ENCODE results near the gene RTTN. TPM values are rescaled to one million over a fixed set of nuclear protein-coding genes. Genes with fewer than 3 reads are reported as not detected.
"Not testable (repeated sequence)": the region's sequence is repeated elsewhere in the genome, so short reads cannot be mapped to it uniquely, and the experiment has no call there.

The RTTN gene, protein sequence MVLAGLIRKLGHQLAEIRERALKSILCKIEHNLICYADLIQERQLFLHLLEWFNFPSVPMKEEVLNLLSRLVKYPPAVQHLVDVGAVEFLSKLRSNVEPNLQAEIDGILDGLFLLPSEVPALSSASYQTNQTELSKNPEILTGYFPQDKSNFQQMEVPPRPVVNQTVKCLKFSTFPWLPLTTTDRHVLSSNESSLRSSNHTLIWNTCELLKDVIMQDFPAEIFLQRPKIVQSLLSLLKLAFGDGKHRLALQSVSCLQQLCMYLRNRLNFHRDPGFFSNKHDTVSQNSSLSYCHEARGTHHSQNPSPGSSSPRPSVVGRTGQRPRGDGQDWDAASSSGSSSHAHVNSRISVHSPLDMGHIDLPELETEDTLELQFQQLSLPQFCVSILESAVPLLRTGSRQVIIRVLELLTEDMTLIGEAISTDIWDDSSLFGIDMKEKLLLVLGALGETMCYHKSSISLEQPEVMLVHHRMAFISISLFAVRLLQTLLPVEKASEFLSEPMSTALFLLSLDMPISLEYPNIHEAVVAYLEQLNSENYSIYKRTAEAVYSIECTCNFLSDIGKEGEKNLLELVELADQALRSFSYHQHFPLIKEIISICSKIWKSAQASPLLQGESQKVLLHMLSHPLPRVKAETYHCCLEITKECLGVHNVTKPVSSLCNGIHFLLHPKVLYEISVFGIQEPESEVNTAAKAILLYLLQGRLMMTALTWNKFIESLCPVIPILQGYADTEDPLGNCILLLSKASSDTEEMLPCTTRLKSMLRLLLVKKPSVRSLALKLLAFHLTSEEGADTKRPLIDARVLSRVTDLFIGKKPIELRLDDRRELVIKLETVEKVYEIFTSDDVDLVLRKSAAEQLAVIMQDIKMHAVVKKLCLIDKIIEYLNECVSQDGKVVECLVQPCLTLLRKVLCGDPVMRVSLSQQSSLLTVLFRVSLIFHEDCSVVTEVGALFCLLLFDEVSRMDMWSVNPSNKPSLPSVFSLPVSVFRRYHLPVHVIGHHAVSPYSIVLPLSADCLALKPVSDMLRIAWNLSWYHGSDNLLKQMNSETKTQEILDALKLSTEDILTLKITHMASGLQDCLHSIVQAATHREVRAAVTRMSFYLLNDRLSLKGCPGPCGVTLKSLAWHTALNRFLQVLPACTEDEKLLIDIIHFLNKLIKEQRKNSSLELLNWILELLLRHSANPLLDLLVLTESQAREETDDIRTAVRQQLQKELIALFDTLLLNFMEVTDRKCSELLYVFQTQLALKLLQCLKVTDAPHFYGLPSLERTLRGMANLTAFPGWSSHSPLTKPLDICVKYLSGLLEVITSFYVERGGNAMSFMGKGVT (N-terminal part only)
- 10 to 100 TPM; 15.3 to 27.1 (median 23.7) TPM for polyA plus RNA-seq (ENCODE audit: insufficient read depth in 1 of 5, insufficient read length in 5 of 5, low replicate concordance in 1 of 5)
- long read RNA-seq, donor 1 = 0 reads
- long read RNA-seq, donor 2 = 0 reads
- long read RNA-seq, donor 3 = 0 reads
- long read RNA-seq, donor 4 = 0 reads
- long read RNA-seq, donor 5, partial matches to known transcripts = 0 of 1 reads
- long read RNA-seq, donor 5, other reads (novel, unspliced or antisense) = 0 of 1 reads
- long read RNA-seq, donor 6 = 0 reads
- long read RNA-seq, donor 7 = 0 reads
- long read RNA-seq, donor 8 = 0 reads

DNA sequence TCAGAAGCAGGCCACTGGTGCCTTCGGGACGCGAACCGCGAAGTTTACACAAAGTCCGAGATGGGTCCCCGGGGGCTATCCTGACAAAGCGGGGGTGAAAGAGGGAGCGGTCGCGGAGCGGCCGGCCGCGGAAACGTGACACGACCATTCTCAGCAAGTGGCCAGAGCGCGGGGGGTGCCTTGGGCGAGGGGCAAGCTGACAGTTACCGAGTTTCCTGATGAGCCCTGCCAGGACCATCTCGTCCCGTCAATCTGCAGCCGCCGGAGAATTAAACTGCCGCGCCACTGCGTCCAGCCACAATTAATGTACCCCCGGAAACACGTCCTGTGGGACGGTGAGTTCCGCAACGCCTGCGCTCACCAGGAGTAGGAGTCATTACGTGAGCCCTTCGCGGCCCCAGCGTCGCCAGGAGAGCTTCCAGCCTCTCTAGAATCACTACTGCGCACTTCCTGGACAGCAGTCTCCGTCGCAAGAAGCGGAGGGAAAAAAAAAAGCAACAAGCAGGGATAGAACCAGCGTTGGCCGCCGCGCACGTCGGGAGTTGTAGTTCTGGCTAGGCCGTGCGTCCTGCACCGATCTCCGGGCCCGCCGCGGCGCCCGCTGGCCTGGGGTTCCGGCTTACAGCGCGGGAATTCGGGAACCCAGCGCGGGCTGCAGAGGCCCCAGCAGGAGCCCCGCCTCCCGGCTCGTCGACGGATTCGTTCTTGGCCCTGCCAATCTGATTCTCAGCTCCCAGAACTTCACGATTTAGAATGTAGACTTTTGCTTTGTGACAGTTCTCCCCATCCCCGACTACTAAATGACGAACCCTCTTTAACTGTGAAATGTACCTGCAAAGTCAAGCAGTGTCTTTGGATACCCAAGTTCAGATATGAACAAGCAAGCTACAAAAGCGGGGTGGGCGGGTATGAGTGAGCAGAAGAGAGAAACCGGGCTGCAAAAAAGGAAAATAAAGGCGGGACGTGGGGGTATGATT lies at the start of gene RTTN:
Gene RTTN (minus strand): TSS at position 267 of the 977 bp plus-strand sequence. CDS start 29 bp downstream, at position 238.
- peak; percentile 95 for DNase-seq

DNA sequence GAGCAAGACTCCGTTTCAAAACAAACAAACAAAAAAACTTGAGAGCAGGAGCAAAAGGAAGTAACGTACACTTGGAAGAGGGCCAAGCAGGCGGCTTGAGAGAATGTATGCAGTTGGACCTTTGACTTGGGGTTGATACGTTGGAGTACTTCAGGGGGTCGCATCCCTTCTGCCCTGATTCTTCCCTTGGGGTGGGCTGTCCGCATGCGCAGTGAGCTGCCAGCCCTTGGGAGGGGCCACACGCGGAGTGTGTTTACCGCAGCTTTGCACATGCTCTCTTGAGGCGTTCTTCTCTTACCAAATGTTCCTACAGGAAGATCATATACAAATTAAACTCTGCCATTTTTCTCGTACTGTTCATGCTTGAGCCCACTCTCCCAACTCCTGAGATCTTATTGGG lies 45.3 kb upstream of the RTTN start:
- DNase-seq = no peak

DNA sequence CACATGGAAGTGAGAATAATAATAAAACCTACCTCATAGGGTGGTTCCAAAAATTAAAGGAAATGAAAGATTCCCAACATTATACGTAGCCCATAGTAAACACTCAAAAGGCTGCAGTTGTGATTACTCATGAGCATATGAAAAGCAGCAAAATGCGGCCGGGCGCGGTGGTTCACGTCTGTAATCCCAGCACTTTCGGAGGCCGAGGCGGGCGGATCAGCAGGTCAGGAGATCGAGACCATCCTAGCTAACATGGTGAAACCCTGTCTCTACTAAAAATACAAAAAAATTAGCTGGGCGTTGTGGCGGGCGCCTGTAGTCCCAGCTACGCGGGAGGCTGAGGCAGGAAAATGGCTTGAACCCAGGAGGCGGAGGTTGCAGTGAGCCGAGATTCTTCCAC lies 44.4 kb upstream of the RTTN start:
- not testable (repeated sequence) for DNase-seq

DNA sequence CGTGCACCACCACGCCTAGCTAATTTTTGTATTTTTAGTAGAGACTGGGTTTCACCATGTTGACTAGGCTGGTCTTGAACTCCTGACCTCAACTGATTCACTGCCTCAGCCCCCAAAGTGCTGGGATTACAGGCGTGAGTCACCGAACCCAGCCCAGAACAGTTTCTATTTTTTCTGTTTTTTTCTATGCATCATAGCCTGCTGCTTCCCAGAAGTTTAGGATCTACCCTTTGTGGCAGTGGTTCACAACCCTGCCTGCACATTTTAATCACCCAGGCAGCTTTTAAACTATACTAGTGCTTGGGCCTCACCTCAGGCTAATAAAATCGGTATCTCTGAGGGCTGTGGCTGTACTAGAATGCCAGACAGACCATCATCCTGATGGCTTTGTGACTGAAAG lies 43.6 kb upstream of the RTTN start:
- DNase-seq = no peak

DNA sequence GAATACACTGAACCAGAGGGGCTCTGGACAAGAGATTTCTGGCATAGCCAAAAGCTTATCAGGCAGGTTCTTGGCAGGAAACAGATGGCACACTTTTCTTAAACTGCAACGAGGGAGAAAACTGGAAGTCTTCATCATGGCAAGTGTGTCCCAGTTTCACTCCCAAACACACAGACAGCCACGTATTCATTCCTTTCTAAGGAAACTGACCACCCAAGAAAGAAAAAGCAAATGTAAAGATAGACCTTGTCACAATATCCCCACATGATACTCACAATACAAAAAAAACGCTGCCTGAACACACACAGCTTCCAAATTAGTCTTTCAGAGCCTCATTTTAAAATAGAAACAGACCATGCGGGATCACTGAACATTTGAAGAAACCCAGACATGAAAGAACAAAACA lies 40.6 kb upstream of the RTTN start:
- DNase-seq = no peak

DNA sequence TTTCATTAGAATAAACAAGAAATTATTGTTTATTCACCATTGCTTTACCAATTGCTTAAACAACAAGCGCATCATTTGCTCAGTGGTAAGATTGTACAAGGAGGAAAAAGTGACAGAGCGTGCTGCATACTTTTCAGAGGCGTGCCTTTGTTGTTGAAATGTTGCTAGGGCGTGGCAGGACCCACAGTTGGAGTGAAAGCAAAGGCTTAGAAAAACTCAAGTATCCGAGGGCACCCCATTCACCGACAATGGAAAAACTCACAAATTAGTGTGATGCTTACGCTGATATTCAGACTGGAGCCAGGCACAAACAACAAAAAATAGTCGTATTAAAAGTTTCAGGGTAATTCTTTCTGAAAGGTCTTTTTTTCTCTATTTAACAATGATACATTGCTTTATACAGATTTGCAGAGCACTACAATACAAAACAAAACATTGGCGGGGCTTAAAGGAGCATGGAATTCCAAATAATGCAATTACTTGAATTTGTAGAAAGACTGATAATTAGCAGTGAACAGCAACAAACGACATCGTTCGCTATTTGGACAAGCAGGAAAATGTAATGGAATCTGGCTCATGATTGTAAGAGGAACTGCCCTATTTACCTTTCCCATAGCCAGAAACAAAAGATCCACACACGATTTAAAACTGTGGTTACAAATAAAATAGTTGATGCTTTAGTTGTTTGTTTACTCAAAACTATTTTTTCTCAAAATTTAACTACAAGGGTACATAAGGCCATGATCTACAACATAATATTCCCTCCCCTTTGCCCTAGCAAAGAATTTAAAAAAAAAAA lies 37.8 kb upstream of the RTTN start:
- DNase-seq = no peak

DNA sequence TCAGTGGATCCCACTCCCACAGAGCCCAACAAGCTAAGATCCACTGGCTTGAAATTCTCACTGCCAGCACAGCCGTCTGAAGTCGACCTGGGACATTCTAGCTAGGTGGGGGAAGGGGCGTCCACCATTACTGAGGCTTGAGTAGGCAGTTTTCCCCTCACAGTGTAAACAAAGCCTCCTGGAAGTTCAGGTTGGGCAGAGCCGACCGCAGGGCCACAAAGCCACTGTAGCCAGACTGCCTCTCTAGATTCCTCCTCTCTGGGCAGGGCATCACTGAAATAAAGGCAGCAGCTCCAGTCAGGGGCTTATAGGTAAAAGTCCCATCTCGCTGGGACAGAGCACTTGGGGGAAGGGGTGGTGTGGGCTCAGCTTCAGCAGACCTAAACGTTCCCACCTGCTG lies 31.4 kb upstream of the RTTN start:
- not testable (repeated sequence) for DNase-seq

DNA sequence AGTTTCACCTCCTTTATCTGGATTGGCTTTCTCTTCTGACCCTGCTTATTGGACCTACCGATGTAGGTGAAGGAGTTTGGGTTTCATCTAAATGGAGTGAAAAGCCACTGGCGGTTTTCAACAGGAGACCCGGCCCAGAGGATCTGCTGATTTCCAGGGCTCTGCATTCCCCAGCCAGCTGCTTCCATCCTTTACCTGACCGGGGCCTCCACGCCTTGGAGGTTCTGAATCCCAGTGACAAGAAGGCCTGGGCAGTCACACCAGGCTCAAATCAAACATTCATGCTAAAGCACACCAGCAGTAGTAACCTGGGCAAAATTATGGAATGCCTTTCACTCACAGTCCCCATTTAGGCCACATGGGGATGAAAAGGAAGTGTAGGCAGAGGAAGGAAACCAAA lies 30.0 kb upstream of the RTTN start:
- no peak for DNase-seq

DNA sequence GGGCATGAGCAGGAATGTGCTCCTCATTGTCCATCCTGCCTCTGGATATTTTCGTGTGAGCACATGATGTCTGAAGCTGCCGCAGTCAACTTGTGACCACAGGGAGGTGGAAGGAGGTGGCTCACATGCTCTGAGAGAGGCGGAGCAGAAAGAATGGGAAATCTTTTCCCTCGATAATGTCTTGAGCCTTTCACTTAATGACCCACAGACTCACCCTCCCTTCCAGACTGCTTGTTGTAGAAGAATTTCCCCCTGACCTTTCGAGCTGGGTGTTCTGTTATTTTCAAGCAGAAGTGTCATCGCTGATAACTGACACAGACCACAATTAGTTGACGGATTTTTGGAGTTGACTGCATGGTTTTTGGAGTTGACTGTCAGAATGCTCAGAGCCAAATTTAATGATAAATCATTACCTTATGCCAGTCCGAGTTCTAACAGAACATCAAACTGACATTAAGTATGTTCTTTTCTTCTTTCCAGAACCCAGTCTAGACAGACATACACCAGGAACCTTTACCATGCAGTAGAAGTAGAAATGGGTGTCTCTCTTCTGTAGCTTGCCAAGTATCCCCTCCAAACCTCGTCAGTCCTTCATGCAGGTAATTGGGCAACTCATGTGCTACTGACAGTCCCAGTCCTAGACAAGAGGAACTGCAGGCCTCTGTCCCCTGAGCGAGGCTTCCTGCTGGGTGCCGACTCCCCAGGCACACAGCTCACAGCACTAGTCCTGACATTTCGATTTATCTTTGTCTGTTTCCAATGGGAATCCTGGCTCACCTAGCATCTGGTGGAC lies 29.4 kb upstream of the RTTN start:
- no peak for DNase-seq

DNA sequence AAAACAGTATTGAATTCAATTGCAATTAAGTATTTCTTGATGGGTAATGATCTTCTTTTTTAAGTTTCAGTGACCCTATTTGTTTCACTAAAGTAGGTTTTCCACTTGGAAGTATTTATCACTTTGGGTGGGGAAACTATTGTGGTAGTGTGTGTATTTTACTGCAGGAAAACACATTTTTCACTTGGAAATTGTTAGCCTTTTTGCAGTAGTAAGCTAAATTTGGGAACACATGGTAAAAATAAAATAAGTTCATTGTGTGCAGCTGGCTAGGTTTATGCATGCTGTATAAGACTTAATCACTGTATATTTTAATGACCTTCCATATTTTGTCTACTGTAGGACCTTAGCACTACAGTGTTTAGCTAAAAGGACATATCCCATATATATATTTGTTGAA lies 28.5 kb upstream of the RTTN start:
- no peak for DNase-seq

DNA sequence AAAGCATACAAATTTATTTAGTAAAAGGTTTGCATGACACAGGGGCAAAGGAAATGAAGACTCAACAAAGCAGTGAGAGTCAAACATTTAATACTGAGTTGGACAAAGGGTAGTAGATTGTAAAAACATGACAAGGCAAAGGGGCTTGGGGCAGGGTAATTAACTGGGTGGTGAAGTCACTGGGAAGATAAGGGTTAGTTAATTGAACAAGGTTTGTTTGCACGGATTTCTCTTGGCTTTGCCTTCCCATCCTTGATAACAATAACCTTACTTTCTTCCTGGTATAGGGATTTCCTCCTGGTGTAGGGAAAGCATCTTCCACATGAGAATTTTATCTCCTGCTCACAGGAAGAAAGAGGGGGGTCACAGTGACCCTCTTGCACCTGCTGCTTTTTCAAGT lies 26.8 kb upstream of the RTTN start:
- no peak for DNase-seq

DNA sequence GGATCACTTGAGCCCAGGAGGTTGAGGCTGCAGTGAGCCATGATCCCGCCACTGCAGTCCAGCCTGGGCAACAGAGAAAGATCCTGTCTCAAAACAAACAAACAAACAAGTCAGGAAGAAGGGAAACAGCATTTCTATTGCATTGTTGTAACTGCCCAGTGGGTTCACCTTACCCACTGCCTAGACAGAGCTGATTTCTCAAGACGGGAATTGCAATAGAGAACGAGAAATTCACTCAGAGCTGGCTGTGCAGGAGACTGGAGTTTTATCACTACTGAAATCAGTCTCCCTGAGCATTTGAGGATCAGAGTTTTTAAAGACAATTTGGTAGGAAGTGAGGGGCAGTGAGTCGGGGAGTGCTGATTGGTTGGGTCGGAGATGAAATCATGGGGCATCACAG lies 24.2 kb upstream of the RTTN start:
- no peak for DNase-seq

DNA sequence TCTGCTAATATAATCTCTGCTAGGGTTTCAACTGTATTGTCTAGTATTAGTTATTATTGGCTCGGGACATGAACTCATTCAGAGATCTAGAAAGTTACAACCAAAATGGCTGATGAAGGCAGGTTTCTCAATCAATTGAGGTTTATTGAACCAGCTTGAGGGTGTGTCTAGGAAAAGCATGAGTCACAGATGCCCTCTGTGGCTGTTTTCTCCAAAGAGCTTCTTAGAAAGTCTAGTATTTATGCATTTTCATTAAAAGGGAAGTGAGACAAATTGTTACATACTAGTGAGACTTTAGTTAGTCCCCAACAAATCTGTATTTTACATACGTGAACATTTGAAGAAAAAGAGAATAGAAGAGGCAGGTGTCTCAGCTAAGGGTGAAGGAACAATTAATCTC lies 23.0 kb upstream of the RTTN start:
- no peak for DNase-seq

DNA sequence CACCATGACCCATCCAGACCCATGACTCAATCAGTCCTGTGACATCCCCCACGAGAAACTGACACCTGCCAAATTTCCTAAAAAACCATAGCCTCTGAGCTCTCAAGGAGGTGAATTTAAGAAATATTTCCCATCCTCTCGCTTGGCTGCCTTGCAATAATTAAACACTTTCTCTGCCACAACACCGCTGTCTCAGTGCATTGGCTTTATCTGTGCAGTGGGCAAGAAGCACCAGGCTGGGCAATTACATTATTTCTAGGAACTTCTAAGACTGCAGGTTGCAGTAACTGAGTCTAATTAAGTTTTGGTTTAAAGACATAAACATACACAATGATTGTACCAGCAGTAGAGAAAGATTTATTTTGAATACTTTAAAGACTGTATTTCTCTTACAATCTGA lies 22.0 kb upstream of the RTTN start:
- no peak for DNase-seq

DNA sequence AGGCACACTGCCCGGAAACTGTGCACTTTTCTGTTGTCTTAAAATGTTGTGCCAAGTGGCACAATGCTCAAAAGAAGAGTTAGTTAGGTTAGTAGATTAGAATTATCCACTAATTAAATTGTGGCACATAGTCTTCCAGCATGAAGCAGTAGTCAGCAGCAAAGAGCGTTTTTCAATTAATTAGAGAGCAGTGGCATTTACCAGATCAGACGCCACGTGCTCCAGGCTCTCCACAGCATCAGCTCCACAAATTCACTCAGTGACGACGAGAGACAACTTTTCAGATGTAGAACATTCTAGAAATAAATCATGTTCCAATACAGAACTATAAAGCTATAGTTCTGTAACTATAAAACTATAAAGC lies 16.4 kb upstream of the RTTN start:
- DNase-seq = no peak

DNA sequence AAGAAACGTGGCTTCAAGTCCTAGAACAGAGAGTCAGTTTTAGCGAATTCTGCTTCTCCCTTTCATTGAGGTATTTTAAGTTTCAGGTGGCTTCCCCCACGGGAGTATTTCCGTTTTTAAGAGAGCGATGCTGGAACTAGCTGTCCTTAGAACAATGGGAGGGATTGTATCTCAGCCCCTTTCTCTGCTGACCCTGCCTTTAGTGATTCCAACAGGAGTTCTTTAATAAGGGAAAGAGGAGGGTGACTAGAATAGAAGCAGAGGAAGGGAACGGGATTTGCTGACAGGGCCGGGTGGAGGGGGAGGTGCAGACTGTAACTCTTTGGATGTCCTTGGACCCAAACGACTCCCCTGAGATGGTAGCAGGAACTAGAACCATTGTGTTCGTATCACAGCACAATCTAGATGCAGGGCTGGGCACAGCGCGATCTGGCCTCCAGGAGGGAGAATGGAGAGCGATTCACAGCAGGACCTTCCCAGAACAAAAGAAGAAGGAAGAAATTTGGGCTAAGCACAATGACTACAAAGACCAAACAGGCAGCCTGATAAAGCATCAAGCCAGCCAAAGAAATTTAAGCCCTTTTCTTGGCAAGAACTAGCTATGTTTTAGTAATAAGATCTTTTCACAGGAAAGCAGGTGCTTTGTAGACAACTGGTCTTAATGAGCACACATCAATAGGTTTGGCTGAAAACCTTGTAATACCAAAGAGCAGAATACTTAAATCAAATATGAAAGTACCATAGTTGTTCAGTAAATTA lies 15.8 kb upstream of the RTTN start:
- no peak for DNase-seq

DNA sequence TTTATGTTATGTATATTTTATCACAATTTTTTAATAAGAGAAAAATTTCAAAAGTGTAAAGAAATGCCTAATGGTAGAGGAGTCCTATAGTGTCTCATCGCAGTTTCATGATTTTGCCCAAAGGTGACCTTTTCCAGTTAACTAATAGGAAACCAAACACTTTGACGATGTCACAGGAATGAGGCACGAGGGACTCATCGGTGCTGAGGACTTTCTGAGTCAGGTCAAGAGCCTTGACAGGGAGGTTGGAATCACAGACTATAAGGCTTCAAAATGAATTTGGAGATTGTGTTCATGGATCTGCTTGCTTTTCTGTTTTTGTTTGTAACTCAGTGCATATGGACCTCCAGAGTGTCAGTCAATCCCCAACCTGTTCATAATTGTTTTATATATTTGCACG lies 15.1 kb upstream of the RTTN start:
- no peak for DNase-seq

DNA sequence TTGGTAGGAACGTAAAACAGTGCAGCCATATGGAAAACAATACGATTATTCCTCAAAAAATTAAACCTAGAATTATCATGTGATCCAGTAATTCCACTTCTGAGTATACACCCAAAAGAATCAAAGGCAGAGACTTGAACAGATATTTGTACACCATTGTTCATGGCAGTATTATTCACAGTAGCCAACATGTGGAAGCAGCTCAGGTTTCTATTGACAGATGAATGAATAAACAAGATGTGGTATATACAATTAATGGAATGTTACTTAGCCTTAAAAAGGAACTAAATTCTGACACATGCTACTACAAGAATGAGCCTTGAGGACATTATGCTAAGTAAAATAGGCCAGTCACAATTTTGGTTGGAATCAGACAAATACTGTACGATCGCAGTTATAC lies 14.2 kb upstream of the RTTN start:
- DNase-seq = no peak

Measured in right lung (tissue), 10 donors.